BE2C (cell line): ENCODE data around the gene CC2D1A.
A peak's percentile ranks its signal among the peaks of the same experiment; 100 is the strongest.

Source experiments
- DNase-seq: peaks from one replicate; pipeline ENCODE4 v3.0.0-alpha.2; 2020
- H3K27me3 ChIP-seq: fragments of 250-450 bp; sonication (Bioruptor Pico); 2 replicates; pipeline ENCODE4 v1.5.1; 2020; ENCODE audit warnings: mild to moderate bottlenecking
- H3K36me3 ChIP-seq: fragments of 250-450 bp; sonication (Bioruptor Pico); 2 replicates; pipeline ENCODE4 v1.5.1; 2020; ENCODE audit warnings: mild to moderate bottlenecking
- H3K4me1 ChIP-seq: fragments of 250-450 bp; sonication (Bioruptor Pico); 2 replicates; pipeline ENCODE4 v1.5.1; 2020
- H3K4me3 ChIP-seq: 2 replicates; pipeline ENCODE4 v1.5.1; 2011; ENCODE audit warnings: low read depth, low read length
- H3K9me3 ChIP-seq: fragments of 250-450 bp; sonication (Bioruptor Pico); 2 replicates; pipeline ENCODE4 v1.5.1; 2020
- TF ChIP-seq, protein P1 (sequence below): IDR thresholded peaks from 2 replicates; pipeline ENCODE4 v1.5.1; 2012; ENCODE audit warnings: mild to moderate bottlenecking, low read depth, low read length

Gene CC2D1A

GRCh38 chr19:13875824-13876223 lies 30.2 kb upstream of the CC2D1A start:
- H3K9me3 ChIP-seq, result no peaks in the 10 kb centered on the region
- TF ChIP-seq, protein P1, sequence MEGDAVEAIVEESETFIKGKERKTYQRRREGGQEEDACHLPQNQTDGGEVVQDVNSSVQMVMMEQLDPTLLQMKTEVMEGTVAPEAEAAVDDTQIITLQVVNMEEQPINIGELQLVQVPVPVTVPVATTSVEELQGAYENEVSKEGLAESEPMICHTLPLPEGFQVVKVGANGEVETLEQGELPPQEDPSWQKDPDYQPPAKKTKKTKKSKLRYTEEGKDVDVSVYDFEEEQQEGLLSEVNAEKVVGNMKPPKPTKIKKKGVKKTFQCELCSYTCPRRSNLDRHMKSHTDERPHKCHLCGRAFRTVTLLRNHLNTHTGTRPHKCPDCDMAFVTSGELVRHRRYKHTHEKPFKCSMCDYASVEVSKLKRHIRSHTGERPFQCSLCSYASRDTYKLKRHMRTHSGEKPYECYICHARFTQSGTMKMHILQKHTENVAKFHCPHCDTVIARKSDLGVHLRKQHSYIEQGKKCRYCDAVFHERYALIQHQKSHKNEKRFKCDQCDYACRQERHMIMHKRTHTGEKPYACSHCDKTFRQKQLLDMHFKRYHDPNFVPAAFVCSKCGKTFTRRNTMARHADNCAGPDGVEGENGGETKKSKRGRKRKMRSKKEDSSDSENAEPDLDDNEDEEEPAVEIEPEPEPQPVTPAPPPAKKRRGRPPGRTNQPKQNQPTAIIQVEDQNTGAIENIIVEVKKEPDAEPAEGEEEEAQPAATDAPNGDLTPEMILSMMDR, result no peak
- no peaks in the 10 kb centered on the region for H3K27me3 ChIP-seq
- H3K36me3 ChIP-seq, result no peaks in the 10 kb centered on the region
- no peak for DNase-seq
- H3K4me1 ChIP-seq, result peaks cover 5% of the 10 kb centered on the region
- H3K4me3 ChIP-seq, result no peak overlapping the region

DNA sequence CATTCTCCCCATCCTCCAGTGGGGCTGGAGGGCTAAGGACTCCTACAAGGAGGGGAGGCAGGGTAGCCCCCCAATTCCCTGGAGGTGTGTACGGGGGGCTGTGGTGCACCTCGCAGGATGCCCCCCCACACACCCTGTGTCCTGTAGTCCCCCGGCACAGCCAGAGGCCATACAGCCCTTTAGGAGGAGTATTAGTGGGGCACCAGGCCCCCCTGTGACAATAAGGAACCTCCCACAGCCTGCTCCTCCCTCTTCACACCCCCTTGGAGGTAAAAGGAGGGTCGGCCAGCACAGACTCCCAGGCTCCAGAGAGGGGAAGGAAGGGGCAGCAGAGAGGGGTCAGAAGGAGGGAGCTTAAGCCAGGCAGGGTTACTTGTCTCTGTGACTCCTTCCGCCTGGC lies 29.2 kb upstream of the CC2D1A start, which contains the start of gene NANOS3:
NANOS3 (plus strand) TSS at position 301 of the 400 bp plus-strand sequence. CDS start 115 bp downstream, outside the sequence.
- Histone ChIP-seq H3K27me3 (no peaks in the 10 kb centered on the region), H3K36me3 (no peaks in the 10 kb centered on the region), H3K4me1 (peaks cover 14% of the 10 kb centered on the region), H3K4me3 (no peak within 1 kb of the TSS), H3K9me3 (no peaks in the 10 kb centered on the region)
- TF ChIP-seq, protein P1, result no peak
- DNase-seq, result no peak

GRCh38 chr19:13877303-13877702 lies 28.7 kb upstream of the CC2D1A start:
- TF ChIP-seq, protein P1, result no peak
- peaks cover 14% of the 10 kb centered on the region for H3K4me1 ChIP-seq
- no peaks in the 10 kb centered on the region for H3K9me3 ChIP-seq
- DNase-seq, result no peak
- no peaks in the 10 kb centered on the region for H3K36me3 ChIP-seq
- no peaks in the 10 kb centered on the region for H3K27me3 ChIP-seq
- H3K4me3 ChIP-seq, result no peak overlapping the region

DNA sequence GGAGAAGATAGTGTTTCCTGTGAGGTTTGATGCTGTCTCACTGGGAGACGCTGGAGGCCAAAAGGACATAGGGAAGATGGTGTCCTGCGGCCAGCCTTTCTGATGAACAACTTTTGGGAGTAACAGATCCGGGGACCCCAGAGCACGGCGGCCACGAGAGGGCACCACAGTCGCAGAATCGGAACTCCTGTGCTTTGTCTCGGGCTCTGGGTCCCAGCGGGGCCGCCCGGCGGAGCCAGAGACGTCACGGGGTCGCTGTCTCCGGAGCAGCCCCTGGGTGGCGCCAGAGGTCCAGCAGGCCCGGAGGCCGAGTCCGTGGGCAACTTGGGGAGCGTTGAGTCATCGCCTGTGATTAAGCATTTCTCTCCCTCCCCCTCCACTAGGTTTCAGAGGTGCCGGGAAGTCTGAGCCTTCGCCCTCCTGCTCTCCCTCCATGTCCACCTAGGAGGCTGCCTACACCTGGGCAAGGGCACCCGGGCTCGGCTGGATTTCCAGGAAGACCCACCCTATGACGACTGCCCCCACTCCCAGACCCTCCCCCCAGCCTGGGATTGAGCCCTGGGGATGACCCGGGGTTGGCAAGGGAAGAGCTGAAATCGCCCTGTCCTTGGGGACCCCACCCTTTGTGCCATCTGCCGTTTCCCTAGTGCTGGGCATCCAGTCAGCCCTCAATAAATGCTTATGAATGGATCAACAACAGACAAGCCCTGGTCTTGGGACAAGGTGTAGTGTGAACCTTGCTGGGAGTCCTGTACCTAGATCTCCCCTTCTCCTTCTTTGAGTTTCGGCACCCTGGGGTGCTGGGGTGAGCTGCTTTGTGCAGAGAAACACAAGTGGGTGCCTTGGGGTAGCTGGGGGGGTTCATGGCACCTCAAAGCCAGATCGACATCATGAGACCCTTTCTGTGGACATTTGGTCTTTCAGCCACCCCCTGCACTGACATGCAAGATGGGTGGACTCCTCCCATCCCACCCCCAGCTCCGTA lies 25.6 kb upstream of the CC2D1A start:
- Histone ChIP-seq H3K36me3 (no peaks in the 10 kb centered on the region), H3K4me1 (peaks cover 14% of the 10 kb centered on the region), H3K9me3 (no peaks in the 10 kb centered on the region), H3K4me3 (peak overlapping the region; percentile 49), H3K27me3 (no peaks in the 10 kb centered on the region)
- peak; percentile 98 for DNase-seq
- TF ChIP-seq, protein P1, result peak; percentile 99

GRCh38 chr19:13881251-13881691 lies 24.7 kb upstream of the CC2D1A start:
- TF ChIP-seq, protein P1, result no peak

More at GRCh38 chr19:13881251-13881691, 24.7 kb upstream of the CC2D1A start:
- Histone ChIP-seq H3K4me3 (no peak overlapping the region), H3K9me3 (no peaks in the 10 kb centered on the region), H3K27me3 (no peaks in the 10 kb centered on the region), H3K36me3 (no peaks in the 10 kb centered on the region), H3K4me1 (peaks cover 14% of the 10 kb centered on the region)
- no peak for DNase-seq
